K562 (cell line): ENCODE measurements around the gene ITPA. TPM values are rescaled to one million over a fixed set of nuclear protein-coding genes. Genes with fewer than 3 reads are reported as not detected.

Experiments used
- ATAC-seq: fragments of 200-7000 bp; cut with Tn5 transposase; 3 replicates; pipeline ENCODE4 v1.9.1; 2020; ENCODE audit warnings: moderate library complexity
- BruUV-seq: library from RNA; stranded (reverse); fragments of 400-500 nt; replicated peaks from 2 replicates; lab custom pipeline; 2021; lab: Mats Ljungman, UMichigan
- CTCF ChIA-PET: fragments of 300-600 bp; formaldehyde crosslinking; extraction: SDS; loops from one replicate; lab custom pipeline; 2021; ENCODE audit warnings: low intra/inter-chr PET ratio; lab: Yijun Ruan, JAX
- POLR2A ChIA-PET: fragments of 300-600, 350-650 bp; sonication (Branson Sonifier 250); formaldehyde crosslinking; extraction: SDS; loops from one replicate; lab custom pipeline; 2021; ENCODE audit warnings: antibody characterized with exemption, inconsistent platforms; lab: Yijun Ruan, JAX
- DNase-seq, 4 experiments: peaks; one replicate each; pipeline versions ENCODE4 v3.0.0 to v3.0.0-alpha.2; 2011 to 2018; ENCODE audit warnings: low spot score in 3 of 4, mixed read lengths in 3 of 4; ENCODE audit errors: extremely low read depth in 1 of 4
- FAIRE-seq: peaks from 2 replicates; lab custom pipeline; 2011; peaks lifted over from hg19 to GRCh38; lab: Jason Lieb, UNC
- H2AFZ ChIP-seq: 2 replicates; pipeline ENCODE4 v1.6.0; 2011; ENCODE audit warnings: low read depth, low read length, control low read depth, inconsistent platforms
- H3K27ac ChIP-seq: fragments of 200-600 bp; 3 replicates; pipeline ENCODE4 v1.8.0; 2011; ENCODE audit warnings: low read depth, mild to moderate bottlenecking, control low read depth, inconsistent platforms, low read length, moderate library complexity, mixed read lengths; ENCODE audit errors: extremely low read depth
- H3K27me3 ChIP-seq, 2 experiments: fragments of 300-600 bp in 1 of 2; 2 replicates in 1 of 2; 3 replicates in 1 of 2; pipeline versions ENCODE4 v1.6.0 to v1.8.0; 2011; ENCODE audit warnings: inconsistent platforms in 2 of 2, low read length in 2 of 2, mild to moderate bottlenecking in 1 of 2, mixed read lengths in 1 of 2, moderate library complexity in 1 of 2; ENCODE audit not compliant: control insufficient read depth in 2 of 2, insufficient read depth in 2 of 2
- H3K36me3 ChIP-seq: fragments of 300-600 bp; 3 replicates; pipeline ENCODE4 v1.8.0; 2011; ENCODE audit warnings: mild to moderate bottlenecking, low read length, inconsistent platforms; ENCODE audit not compliant: control insufficient read depth, insufficient read depth
- H3K4me1 ChIP-seq, 2 experiments: fragments of 200-600 bp in 1 of 2; replicated peaks in 1 of 2; 2 replicates in 1 of 2; 3 replicates in 1 of 2; pipeline versions ENCODE4 v1.5.1 to v1.8.0; 2011; ENCODE audit warnings: inconsistent platforms in 2 of 2, low read length in 2 of 2, mild to moderate bottlenecking in 1 of 2, mixed read lengths in 1 of 2, moderate library complexity in 1 of 2; ENCODE audit not compliant: control insufficient read depth in 2 of 2, insufficient read depth in 2 of 2
- H3K4me2 ChIP-seq: 2 replicates; pipeline ENCODE4 v1.6.1; 2011; ENCODE audit warnings: low read length, control low read depth, inconsistent platforms, mixed read lengths; ENCODE audit not compliant: insufficient read depth
- H3K4me3 ChIP-seq: fragments of 200-600 bp; sonication (generic), shearing (Covaris generic); 2 replicates; pipeline ENCODE4 v1.5.1; 2016; ENCODE audit warnings: control low read depth, inconsistent platforms
- H3K79me2 ChIP-seq: fragments of 200-600 bp; 3 replicates; pipeline ENCODE4 v1.8.0; 2011; ENCODE audit warnings: low read length, inconsistent platforms; ENCODE audit not compliant: control insufficient read depth, insufficient read depth
- H3K9ac ChIP-seq, 2 experiments: 2 replicates each; pipeline versions ENCODE4 v1.6.0 to v1.6.1; 2011; ENCODE audit warnings: low read depth in 2 of 2, low read length in 2 of 2, control low read depth in 1 of 2, inconsistent platforms in 1 of 2, mild to moderate bottlenecking in 1 of 2, mixed read lengths in 1 of 2; ENCODE audit not compliant: insufficient read depth in 1 of 2
- H3K9me1 ChIP-seq: one replicate; pipeline ENCODE4 v1.6.0; 2011; ENCODE audit warnings: inconsistent platforms, mild to moderate bottlenecking, low read length, moderate library complexity; ENCODE audit not compliant: control insufficient read depth, insufficient read depth
- H3K9me3 ChIP-seq: replicated peaks from 2 replicates; pipeline ENCODE4 v1.5.1; 2011; ENCODE audit warnings: low read depth, low read length, inconsistent platforms; ENCODE audit not compliant: control insufficient read depth, insufficient read depth
- H4K20me1 ChIP-seq: replicated peaks from 2 replicates; pipeline ENCODE4 v1.6.1; 2011; ENCODE audit warnings: low read length, inconsistent platforms, mixed read lengths; ENCODE audit not compliant: control insufficient read depth, insufficient read depth
- ARID1B ChIP-seq: fragments of 450-650 bp; IDR thresholded peaks from 2 replicates; pipeline ENCODE4 v1.6.1; 2016; ENCODE audit warnings: antibody characterized with exemption, mild to moderate bottlenecking, inconsistent platforms
- GABPA ChIP-seq: fragments of 200-800 bp; sonication (Bioruptor generic); conservative IDR thresholded peaks from 2 replicates; pipeline ENCODE4 v1.6.1; 2016; ENCODE audit warnings: low read depth, missing genetic modification characterization, missing compliant biosample characterization
- GTF2A2 ChIP-seq: IDR thresholded peaks from 2 replicates; pipeline ENCODE4 v1.6.1; 2016; ENCODE audit warnings: mild to moderate bottlenecking, missing genetic modification characterization, missing compliant biosample characterization
- HIVEP1 ChIP-seq: fragments of 250-450 bp; sonication (Bioruptor Pico); IDR thresholded peaks from 2 replicates; pipeline ENCODE4 v1.4.0; 2020; ENCODE audit warnings: mild to moderate bottlenecking
- HLTF ChIP-seq: fragments of 450-650 bp; IDR thresholded peaks from 2 replicates; pipeline ENCODE4 v1.6.1; 2016
- HOXB6 ChIP-seq: fragments of 250-450 bp; sonication (Bioruptor Pico); IDR thresholded peaks from 2 replicates; pipeline ENCODE4 v1.5.1; 2022; ENCODE audit warnings: mild to moderate bottlenecking, borderline replicate concordance
- MCM3 ChIP-seq: fragments of 450-650 bp; IDR thresholded peaks from 2 replicates; pipeline ENCODE4 v1.6.1; 2016
- TEAD4 ChIP-seq, 2 experiments: sonication (generic) in 1 of 2; formaldehyde crosslinking in 1 of 2; IDR thresholded peaks; 2 replicates each; pipeline versions ENCODE4 v1.6.1 to v1.8.0; 2012 to 2022; ENCODE audit warnings: borderline replicate concordance in 1 of 2, inconsistent platforms in 1 of 2, low read length in 1 of 2, mild to moderate bottlenecking in 1 of 2, missing genetic modification reagents in 1 of 2
- XRCC3 ChIP-seq: fragments of 450-650 bp; IDR thresholded peaks from 2 replicates; pipeline ENCODE4 v1.6.1; 2017; ENCODE audit warnings: mild to moderate bottlenecking, moderate library complexity
- XRCC4 ChIP-seq: IDR thresholded peaks from one replicate; pipeline ENCODE4 v1.6.1; 2011; ENCODE audit not compliant: insufficient read depth, insufficient read length; ENCODE audit errors: extremely low read depth
- ZNF184 ChIP-seq: sonication (generic); formaldehyde crosslinking; IDR thresholded peaks from 2 replicates; pipeline ENCODE4 v1.5.0; 2020; ENCODE audit warnings: missing genetic modification reagents
- WGBS: fragments of 100-300 bp; shearing (Covaris generic); methylation state at CpG from one replicate; pipeline ENCODE4 v1.1.6; 2016; ENCODE audit warnings: low coverage, mixed read lengths; ENCODE audit not compliant: insufficient coverage; ENCODE audit errors: missing lambda C conversion rate; 5-methylcytosine and 5-hydroxymethylcytosine counted together
- in situ Hi-C: fragments of 300-500 bp; cut with MboI; formaldehyde crosslinking; loops from 4 replicates; pipeline ENCODE4 v1.15.0; 2018; ENCODE audit warnings: inconsistent platforms, mixed read lengths
- intact Hi-C: fragments of 100-400 bp; cut with micrococcal nuclease; formaldehyde crosslinking; loops from 2 replicates; pipeline ENCODE4 v1.14.2; 2022
- polyA plus RNA-seq, 8 experiments: library from polyadenylated mRNA; depleted of rRNA in 4 of 8; stranded (reverse) in 5 of 8; unstranded in 3 of 8; fragments of >200 nt; fragmentation: Nextera tagmentation in 2 of 8; fragmentation: Illumina TruSeq in 1 of 8; extraction: Ambion mirVana in 2 of 8; extraction: Trizol in 1 of 8; gene quantifications; 2 replicates each; pipeline versions ENCODE4 v1.2.1 to v1.2.3, GENCODE V29; 2011 to 2014; ENCODE audit warnings: inconsistent platforms in 1 of 8, missing spikeins in 1 of 8
- total RNA-seq, 7 experiments: library from RNA; depleted of rRNA in 6 of 7; stranded (reverse); fragments of >200 nt in 6 of 7; fragmentation: Illumina TruSeq in 2 of 7; extraction: Trizol in 2 of 7; gene quantifications; 2 replicates each; pipeline versions ENCODE4 v1.2.1 to v1.2.3, GENCODE V29; 2011 to 2021; ENCODE audit warnings: low replicate concordance in 1 of 7
- TF ChIP-seq, protein P1 (sequence below): fragments of 200-800 bp; sonication (Bioruptor generic); IDR thresholded peaks from 2 replicates; pipeline ENCODE4 v1.6.1; 2017; ENCODE audit warnings: missing genetic modification characterization, missing compliant biosample characterization

ITPA gene
- total and polyA plus RNA-seq, 9 of the 15 experiments (the other 6 are each of a cell fraction or from before 2014, with no cell fraction given): 5.0 to 79.7 (median 36.7) TPM

DNA sequence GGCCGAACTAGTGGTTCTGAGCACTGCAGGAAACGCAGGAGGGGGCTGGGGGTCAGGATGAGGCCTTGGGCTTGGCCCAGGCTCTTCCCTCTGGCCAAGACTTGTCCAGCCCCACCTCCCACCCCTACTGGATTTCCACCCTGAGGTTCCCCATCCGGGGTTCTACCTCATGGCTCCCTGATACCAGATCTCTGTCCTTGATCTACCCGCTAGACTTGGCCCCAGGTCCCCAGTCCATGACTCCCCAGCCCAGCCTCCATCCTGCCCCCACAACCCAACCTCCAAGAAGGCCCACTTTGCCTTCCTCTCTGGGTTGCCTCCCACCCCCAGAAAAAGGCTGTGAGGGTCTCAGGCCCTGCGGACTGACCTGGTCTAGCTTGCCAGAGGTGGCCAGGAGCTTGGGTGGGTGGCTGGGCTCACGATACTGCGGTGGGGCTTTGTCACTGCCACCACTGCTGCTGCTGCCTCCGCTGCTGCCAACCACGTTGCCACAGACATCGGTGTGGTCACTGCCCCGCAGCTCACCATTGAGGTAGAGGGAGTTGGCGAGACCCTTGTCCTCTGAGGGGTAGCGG is 42.9 kb upstream of the ITPA start:
- intact Hi-C loops: no loop called here
- Histone ChIP-seq H3K27ac (no peak overlapping the region), H3K9me1 (no peaks in the 10 kb centered on the region), H3K4me2 (no peak overlapping the region), H2AFZ (no peak overlapping the region), H3K4me3 (no peak overlapping the region), H4K20me1 (no peaks in the 10 kb centered on the region), H3K9ac (no peak overlapping the region)
- POLR2A ChIA-PET: no interaction called here
- WGBS: 79% methylated on average over 10 of the region's 13 CpGs
- BruUV-seq: no TSS peak
- no peak for FAIRE-seq
- TF ChIP-seq GTF2A2 (tag) (no peak), HLTF (no peak), MCM3 (no peak), XRCC4 (no peak), TEAD4 (IDR thresholded peaks at IDR 0.05; ENCODE audit: low read length) (no peak), TEAD4 (CRISPR knock-in tag; IDR thresholded peaks at IDR 0.05; ENCODE audit: borderline replicate concordance) (no peak), ZNF184 (no peak), ARID1B (no peak), HOXB6 (CRISPR knock-in tag) (no peak), XRCC3 (no peak), HIVEP1 (no peak), GABPA (tag) (no peak)
- TF ChIP-seq, protein P1, sequence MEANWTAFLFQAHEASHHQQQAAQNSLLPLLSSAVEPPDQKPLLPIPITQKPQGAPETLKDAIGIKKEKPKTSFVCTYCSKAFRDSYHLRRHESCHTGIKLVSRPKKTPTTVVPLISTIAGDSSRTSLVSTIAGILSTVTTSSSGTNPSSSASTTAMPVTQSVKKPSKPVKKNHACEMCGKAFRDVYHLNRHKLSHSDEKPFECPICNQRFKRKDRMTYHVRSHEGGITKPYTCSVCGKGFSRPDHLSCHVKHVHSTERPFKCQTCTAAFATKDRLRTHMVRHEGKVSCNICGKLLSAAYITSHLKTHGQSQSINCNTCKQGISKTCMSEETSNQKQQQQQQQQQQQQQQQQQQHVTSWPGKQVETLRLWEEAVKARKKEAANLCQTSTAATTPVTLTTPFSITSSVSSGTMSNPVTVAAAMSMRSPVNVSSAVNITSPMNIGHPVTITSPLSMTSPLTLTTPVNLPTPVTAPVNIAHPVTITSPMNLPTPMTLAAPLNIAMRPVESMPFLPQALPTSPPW (CRISPR knock-in tag): no peak
- TF ChIP-seq, all 486 proteins: peak for 0
- ATAC-seq (no peak), DNase-seq (no peak)
- Histone ChIP-seq H3K9me3 (no peaks in the 10 kb centered on the region), H3K27me3 (no peaks in the 10 kb centered on the region), H3K4me1 (peaks cover 0 to 42% of the 10 kb centered on the region in 2 experiments; a peak in 3 of 5 replicates), H3K79me2 (no peaks in the 10 kb centered on the region), H3K36me3 (no peaks in the 10 kb centered on the region)
- in situ Hi-C loops: no loop called here
- CTCF ChIA-PET: no interaction called here
